IMR-90 (cell line): ENCODE results near the gene CTNNA1. TPM values are rescaled to one million over a fixed set of nuclear protein-coding genes. Genes with fewer than 3 reads are reported as not detected.

Experiments
- ATAC-seq: fragments of 200-7000 bp; cut with Tn5 transposase; 2 replicates; pipeline ENCODE4 v1.9.1; 2020; ENCODE audit warnings: low read depth, mild to moderate bottlenecking, moderate library complexity
- BruUV-seq: library from RNA; stranded (reverse); fragments of 400-500 nt; replicated peaks from 2 replicates; lab custom pipeline; 2021; lab: Mats Ljungman, UMichigan
- CTCF ChIA-PET: fragments of 300-600 bp; formaldehyde crosslinking; extraction: SDS; loops from one replicate; lab custom pipeline; 2021; ENCODE audit warnings: antibody characterized with exemption; lab: Yijun Ruan, JAX
- POLR2A ChIA-PET: fragments of 300-600 bp; sonication (Branson Sonifier 250); formaldehyde crosslinking; loops from one replicate; lab custom pipeline; 2022; ENCODE audit warnings: antibody characterized with exemption; ENCODE audit not compliant: unreplicated experiment; lab: Charles Lee
- DNase-seq: peaks from one replicate; pipeline ENCODE4 v3.0.0; 2013
- H2AFZ ChIP-seq: replicated peaks from 2 replicates; pipeline ENCODE3; 2013; ENCODE audit warnings: low read length, mild to moderate bottlenecking; ENCODE audit not compliant: poor library complexity
- H2AK5ac ChIP-seq: 2 replicates; pipeline ENCODE4 v1.6.1; 2013; ENCODE audit warnings: low read depth, low read length, inconsistent platforms
- H2AK9ac ChIP-seq: replicated peaks from 2 replicates; pipeline ENCODE3; 2013; ENCODE audit warnings: mild to moderate bottlenecking, low read depth, low read length, moderate library complexity; ENCODE audit not compliant: poor library complexity
- H2BK120ac ChIP-seq: 2 replicates; pipeline ENCODE4 v1.6.1; 2013; ENCODE audit warnings: low read depth, low read length, inconsistent platforms
- H2BK15ac ChIP-seq: 3 replicates; pipeline ENCODE4 v1.6.1; 2013; ENCODE audit warnings: low read depth, low read length, inconsistent platforms
- H2BK20ac ChIP-seq: 2 replicates; pipeline ENCODE4 v1.6.1; 2013; ENCODE audit warnings: low read depth, mild to moderate bottlenecking, inconsistent platforms, low read length, moderate library complexity
- H2BK5ac ChIP-seq: 2 replicates; pipeline ENCODE4 v1.6.1; 2013; ENCODE audit warnings: mild to moderate bottlenecking, low read depth, low read length, inconsistent platforms; ENCODE audit not compliant: poor library complexity, severe bottlenecking
- H3K14ac ChIP-seq: replicated peaks from 2 replicates; pipeline ENCODE4 v1.6.1; 2013; ENCODE audit warnings: low read depth, low read length, inconsistent platforms
- H3K18ac ChIP-seq: 2 replicates; pipeline ENCODE4 v1.6.1; 2013; ENCODE audit warnings: low read depth, low read length, control low read depth
- H3K23ac ChIP-seq: 2 replicates; pipeline ENCODE4 v1.6.1; 2013; ENCODE audit warnings: low read depth, low read length, inconsistent platforms
- H3K27ac ChIP-seq: 2 replicates; pipeline ENCODE4 v1.5.1; 2013; ENCODE audit warnings: mild to moderate bottlenecking, control low read depth, low read length; ENCODE audit not compliant: insufficient read depth
- H3K27me3 ChIP-seq: 2 replicates; pipeline ENCODE4 v1.6.1; 2013; ENCODE audit warnings: low read length; ENCODE audit not compliant: control insufficient read depth, insufficient read depth
- H3K36me3 ChIP-seq: 2 replicates; pipeline ENCODE4 v1.6.1; 2013; ENCODE audit warnings: low read length, mixed read lengths; ENCODE audit not compliant: control insufficient read depth, insufficient read depth
- H3K4ac ChIP-seq: 2 replicates; pipeline ENCODE4 v1.6.1; 2013; ENCODE audit warnings: low read depth, low read length, inconsistent platforms
- H3K4me1 ChIP-seq: 2 replicates; pipeline ENCODE4 v1.6.1; 2013; ENCODE audit warnings: low read length, mixed read lengths; ENCODE audit not compliant: control insufficient read depth, insufficient read depth
- H3K4me2 ChIP-seq: 2 replicates; pipeline ENCODE4 v1.6.1; 2013; ENCODE audit warnings: low read depth, mild to moderate bottlenecking, control low read depth, low read length, moderate library complexity
- H3K4me3 ChIP-seq: 2 replicates; pipeline ENCODE4 v1.5.1; 2013; ENCODE audit warnings: low read depth, mild to moderate bottlenecking, control low read depth, low read length, moderate library complexity; ENCODE audit not compliant: insufficient read depth
- H3K56ac ChIP-seq: 2 replicates; pipeline ENCODE4 v1.6.1; 2013; ENCODE audit warnings: low read length, inconsistent platforms; ENCODE audit not compliant: insufficient read depth; ENCODE audit errors: extremely low read depth
- H3K79me1 ChIP-seq, 2 experiments: 2 replicates each; pipeline ENCODE4 v1.6.1; 2013; ENCODE audit warnings: low read length in 2 of 2, inconsistent platforms in 1 of 2, low read depth in 1 of 2
- H3K9ac ChIP-seq: 2 replicates; pipeline ENCODE4 v1.6.1; 2013; ENCODE audit warnings: low read depth, low read length, control low read depth
- H3K9me1 ChIP-seq: 2 replicates; pipeline ENCODE4 v1.6.1; 2013; ENCODE audit warnings: low read length, inconsistent platforms; ENCODE audit not compliant: insufficient read depth
- H3K9me3 ChIP-seq: 2 replicates; pipeline ENCODE4 v1.6.1; 2013; ENCODE audit warnings: low read length; ENCODE audit not compliant: control insufficient read depth, insufficient read depth
- H4K20me1 ChIP-seq: 2 replicates; pipeline ENCODE4 v1.6.1; 2013; ENCODE audit warnings: low read length, inconsistent platforms; ENCODE audit not compliant: insufficient read depth
- H4K5ac ChIP-seq: 2 replicates; pipeline ENCODE4 v1.6.1; 2013; ENCODE audit warnings: mild to moderate bottlenecking, low read depth, low read length, control low read depth
- H4K8ac ChIP-seq, 2 experiments: 2 replicates each; pipeline ENCODE4 v1.6.1; 2013; ENCODE audit warnings: low read depth in 2 of 2, low read length in 2 of 2, control low read depth in 1 of 2, inconsistent platforms in 1 of 2
- H4K91ac ChIP-seq: 2 replicates; pipeline ENCODE4 v1.6.1; 2013; ENCODE audit warnings: low read depth, low read length, inconsistent platforms; ENCODE audit not compliant: insufficient read depth
- CEBPB ChIP-seq: IDR thresholded peaks from 2 replicates; pipeline ENCODE4 v1.6.1; 2012; ENCODE audit warnings: low read depth, low read length, improper control_type of control experiment
- CTCF ChIP-seq: conservative IDR thresholded peaks from 2 replicates; pipeline ENCODE4 v1.5.1; 2012; ENCODE audit warnings: mild to moderate bottlenecking, low read depth, low read length, improper control_type of control experiment
- FOS ChIP-seq: fragments of 150-350 bp; IDR thresholded peaks from 2 replicates; pipeline ENCODE4 v1.6.1; 2016; ENCODE audit warnings: low read depth, low read length
- MAZ ChIP-seq: IDR thresholded peaks from 2 replicates; pipeline ENCODE4 v1.6.1; 2012; ENCODE audit warnings: low read depth, mild to moderate bottlenecking, low read length, improper control_type of control experiment, moderate library complexity, borderline replicate concordance
- MXI1 ChIP-seq: IDR thresholded peaks from 2 replicates; pipeline ENCODE4 v1.6.1; 2012; ENCODE audit warnings: low read depth, mild to moderate bottlenecking, low read length, moderate library complexity, borderline replicate concordance
- NFE2L2 ChIP-seq: fragments of 150-350 bp; IDR thresholded peaks from 2 replicates; pipeline ENCODE4 v1.6.1; 2016; ENCODE audit warnings: low read depth, mild to moderate bottlenecking, low read length
- RAD21 ChIP-seq: IDR thresholded peaks from 2 replicates; pipeline ENCODE4 v1.6.1; 2012; ENCODE audit warnings: low read length, improper control_type of control experiment
- RFX5 ChIP-seq: IDR thresholded peaks from 2 replicates; pipeline ENCODE4 v1.8.0; 2012; ENCODE audit warnings: low read depth, mild to moderate bottlenecking, low read length, moderate library complexity
- SMC3 ChIP-seq: fragments of 150-350 bp; IDR thresholded peaks from 2 replicates; pipeline ENCODE4 v1.6.1; 2016; ENCODE audit warnings: low read depth, mild to moderate bottlenecking, antibody characterized with exemption, low read length, moderate library complexity
- USF2 ChIP-seq: fragments of 150-350 bp; IDR thresholded peaks from 2 replicates; pipeline ENCODE4 v1.6.1; 2017; ENCODE audit warnings: mild to moderate bottlenecking, antibody characterized with exemption, low read length, low read depth
- WGBS, 2 experiments: methylation state at CpG; one replicate each; pipeline versions ENCODE4 v1.1.5 to v1.1.7; 2013; ENCODE audit warnings: missing lambda C conversion rate in 2 of 2; ENCODE audit not compliant: insufficient read length in 1 of 2; ENCODE audit errors: extremely low coverage in 2 of 2; 5-methylcytosine and 5-hydroxymethylcytosine counted together
- dilution Hi-C: fragments of 300-500 bp; cut with HindIII; formaldehyde crosslinking; loops from one replicate; pipeline ENCODE4 v1.14.3; 2018; ENCODE audit warnings: low sequenced_read_pairs; ENCODE audit not compliant: unreplicated experiment
- in situ Hi-C: fragments of 300-500 bp; cut with MboI; formaldehyde crosslinking; loops from 3 replicates; pipeline ENCODE4 v1.14.3; 2019; ENCODE audit warnings: low sequenced_read_pairs, inconsistent platforms, mixed read lengths
- intact Hi-C: fragments of 100-400 bp; cut with micrococcal nuclease; formaldehyde crosslinking; loops from 2 replicates; pipeline ENCODE4 v1.10.0; 2022
- polyA plus RNA-seq, 3 experiments: library from polyadenylated mRNA; depleted of rRNA; stranded (reverse); fragments of >200 nt; gene quantifications; 2 replicates each; pipeline ENCODE4 v1.2.3, GENCODE V29; 2012; ENCODE audit warnings: low replicate concordance in 1 of 3
- total RNA-seq: library from RNA; depleted of rRNA; stranded (reverse); fragments of >200 nt; gene quantifications from 2 replicates; pipeline ENCODE4 v1.2.3, GENCODE V29; 2012

Gene CTNNA1
- total and polyA plus RNA-seq, 2 of the 4 experiments (the other 2 are of a cell fraction): 220 to 471 TPM

GRCh38 chr5:138733509-138733908 is 19.7 kb upstream of the CTNNA1 start:
- Histone ChIP-seq H2BK120ac (no peak overlapping the region), H3K79me1 (no peaks in the 10 kb centered on the region), H3K56ac (no peak overlapping the region), H2BK5ac (no peak overlapping the region), H3K27ac (no peak overlapping the region), H2AK5ac (no peak overlapping the region), H3K36me3 (no peaks in the 10 kb centered on the region), H2BK15ac (no peak overlapping the region), H3K4me1 (no peaks in the 10 kb centered on the region), H2AK9ac (no peak overlapping the region), H3K9ac (no peak overlapping the region), H3K4me3 (no peak overlapping the region), H4K91ac (no peak overlapping the region), H3K9me1 (no peaks in the 10 kb centered on the region), H3K18ac (no peak overlapping the region), H4K5ac (no peak overlapping the region), H2BK20ac (no peak overlapping the region), H3K4ac (no peak overlapping the region), H4K8ac (no peak overlapping the region), H3K27me3 (peaks cover 12% of the 10 kb centered on the region), H2AFZ (no peak overlapping the region), H3K9me3 (no peaks in the 10 kb centered on the region), H3K23ac (no peak overlapping the region), H3K14ac (no peak overlapping the region), H4K20me1 (no peaks in the 10 kb centered on the region), H3K4me2 (no peak overlapping the region)
- dilution Hi-C loops: no loop called here
- ChIA-PET POLR2A (no interaction called here), CTCF (interaction anchor here (0.5 kb wide), 1 partner anchor 513 kb away, joined by 3 read pairs; no protein-coding TSS in a partner anchor)
- WGBS, 2 experiments: 30% methylated on average over 2 of the region's 2 CpGs; no CpG with 5 or more reads in 1 of the 2 experiments
- intact Hi-C loops: no loop called here
- TF ChIP-seq RAD21 (no peak), CEBPB (no peak), MXI1 (no peak), FOS (no peak), USF2 (no peak), NFE2L2 (no peak), CTCF (no peak), RFX5 (no peak), SMC3 (no peak), MAZ (no peak)
- ATAC-seq (no peak), DNase-seq (no peak)
- in situ Hi-C loops: no loop called here
- no TSS peak for BruUV-seq
